ENCODE results near the gene FLT1.

FLT1 gene

GRCh38 chr13:28494778-28495537, at the start of gene FLT1:
TSS of gene FLT1 (minus strand) at chr13:28495128. CDS start at chr13:28494843, 285 bp downstream.
- DNase-seq = no peak

- DNase-seq = no peak
Measured at GRCh38 chr13:28544026-28544425, 49.1 kb upstream of the FLT1 start.

GRCh38 chr13:28542804-28543203, 47.9 kb upstream of the FLT1 start:
- no peak for DNase-seq

- no peak for DNase-seq
Measured at GRCh38 chr13:28541966-28542365, 47.0 kb upstream of the FLT1 start.

GRCh38 chr13:28540612-28541011, 45.7 kb upstream of the FLT1 start:
- DNase-seq = no peak

- DNase-seq = no peak
Measured at GRCh38 chr13:28539625-28540286, 44.8 kb upstream of the FLT1 start.

- DNase-seq = no peak
Measured at GRCh38 chr13:28538932-28539331, 44.0 kb upstream of the FLT1 start.

- DNase-seq = no peak
Measured at GRCh38 chr13:28537171-28537570, 42.2 kb upstream of the FLT1 start.

- DNase-seq = no peak
Measured at GRCh38 chr13:28536371-28536770, 41.4 kb upstream of the FLT1 start.

GRCh38 chr13:28535734-28536133, 40.8 kb upstream of the FLT1 start:
- no peak for DNase-seq

- DNase-seq = no peak
Measured at GRCh38 chr13:28534801-28535200, 39.9 kb upstream of the FLT1 start.

GRCh38 chr13:28534210-28534609, 39.3 kb upstream of the FLT1 start:
- DNase-seq = no peak

- no peak for DNase-seq
Measured at GRCh38 chr13:28533441-28534166, 38.7 kb upstream of the FLT1 start.

GRCh38 chr13:28533125-28533436, 38.2 kb upstream of the FLT1 start:
- DNase-seq = no peak

GRCh38 chr13:28532388-28533124, 37.6 kb upstream of the FLT1 start:
- no peak for DNase-seq

- DNase-seq = no peak
Measured at GRCh38 chr13:28531845-28532387, 37.0 kb upstream of the FLT1 start.

GRCh38 chr13:28531077-28531844, 36.3 kb upstream of the FLT1 start:
- DNase-seq = no peak

- no peak for DNase-seq
Measured at GRCh38 chr13:28530729-28531076, 35.8 kb upstream of the FLT1 start.

GRCh38 chr13:28529836-28530235, 34.9 kb upstream of the FLT1 start:
- no peak for DNase-seq

- DNase-seq = no peak
Measured at GRCh38 chr13:28528848-28529247, 33.9 kb upstream of the FLT1 start.

- no peak for DNase-seq
Measured at GRCh38 chr13:28528388-28528787, 33.5 kb upstream of the FLT1 start.

- no peak for DNase-seq
Measured at GRCh38 chr13:28527629-28528028, 32.7 kb upstream of the FLT1 start.

Measured in SHP77 (cell line).